IMR-90 (cell line): ENCODE measurements around the gene C8A. TPM values are rescaled to one million over a fixed set of nuclear protein-coding genes. Genes with fewer than 3 reads are reported as not detected.

Experiments
- ATAC-seq: fragments of 200-7000 bp; cut with Tn5 transposase; 2 replicates; pipeline ENCODE4 v1.9.1; 2020; ENCODE audit warnings: low read depth, mild to moderate bottlenecking, moderate library complexity
- BruUV-seq: library from RNA; stranded (reverse); fragments of 400-500 nt; replicated peaks from 2 replicates; lab custom pipeline; 2021; lab: Mats Ljungman, UMichigan
- CTCF ChIA-PET: fragments of 300-600 bp; formaldehyde crosslinking; extraction: SDS; loops from one replicate; lab custom pipeline; 2021; ENCODE audit warnings: antibody characterized with exemption; lab: Yijun Ruan, JAX
- POLR2A ChIA-PET: fragments of 300-600 bp; sonication (Branson Sonifier 250); formaldehyde crosslinking; loops from one replicate; lab custom pipeline; 2022; ENCODE audit warnings: antibody characterized with exemption; ENCODE audit not compliant: unreplicated experiment; lab: Charles Lee
- DNase-seq: peaks from one replicate; pipeline ENCODE4 v3.0.0; 2013
- H2AFZ ChIP-seq: replicated peaks from 2 replicates; pipeline ENCODE3; 2013; ENCODE audit warnings: low read length, mild to moderate bottlenecking; ENCODE audit not compliant: poor library complexity
- H2AK5ac ChIP-seq: 2 replicates; pipeline ENCODE4 v1.6.1; 2013; ENCODE audit warnings: low read depth, low read length, inconsistent platforms
- H2AK9ac ChIP-seq: replicated peaks from 2 replicates; pipeline ENCODE3; 2013; ENCODE audit warnings: mild to moderate bottlenecking, low read depth, low read length, moderate library complexity; ENCODE audit not compliant: poor library complexity
- H2BK120ac ChIP-seq: 2 replicates; pipeline ENCODE4 v1.6.1; 2013; ENCODE audit warnings: low read depth, low read length, inconsistent platforms
- H2BK15ac ChIP-seq: 3 replicates; pipeline ENCODE4 v1.6.1; 2013; ENCODE audit warnings: low read depth, low read length, inconsistent platforms
- H2BK20ac ChIP-seq: 2 replicates; pipeline ENCODE4 v1.6.1; 2013; ENCODE audit warnings: low read depth, mild to moderate bottlenecking, inconsistent platforms, low read length, moderate library complexity
- H2BK5ac ChIP-seq: 2 replicates; pipeline ENCODE4 v1.6.1; 2013; ENCODE audit warnings: mild to moderate bottlenecking, low read depth, low read length, inconsistent platforms; ENCODE audit not compliant: poor library complexity, severe bottlenecking
- H3K14ac ChIP-seq: replicated peaks from 2 replicates; pipeline ENCODE4 v1.6.1; 2013; ENCODE audit warnings: low read depth, low read length, inconsistent platforms
- H3K18ac ChIP-seq: 2 replicates; pipeline ENCODE4 v1.6.1; 2013; ENCODE audit warnings: low read depth, low read length, control low read depth
- H3K23ac ChIP-seq: 2 replicates; pipeline ENCODE4 v1.6.1; 2013; ENCODE audit warnings: low read depth, low read length, inconsistent platforms
- H3K27ac ChIP-seq: 2 replicates; pipeline ENCODE4 v1.5.1; 2013; ENCODE audit warnings: mild to moderate bottlenecking, control low read depth, low read length; ENCODE audit not compliant: insufficient read depth
- H3K27me3 ChIP-seq: 2 replicates; pipeline ENCODE4 v1.6.1; 2013; ENCODE audit warnings: low read length; ENCODE audit not compliant: control insufficient read depth, insufficient read depth
- H3K36me3 ChIP-seq: 2 replicates; pipeline ENCODE4 v1.6.1; 2013; ENCODE audit warnings: low read length, mixed read lengths; ENCODE audit not compliant: control insufficient read depth, insufficient read depth
- H3K4ac ChIP-seq: 2 replicates; pipeline ENCODE4 v1.6.1; 2013; ENCODE audit warnings: low read depth, low read length, inconsistent platforms
- H3K4me1 ChIP-seq: 2 replicates; pipeline ENCODE4 v1.6.1; 2013; ENCODE audit warnings: low read length, mixed read lengths; ENCODE audit not compliant: control insufficient read depth, insufficient read depth
- H3K4me2 ChIP-seq: 2 replicates; pipeline ENCODE4 v1.6.1; 2013; ENCODE audit warnings: low read depth, mild to moderate bottlenecking, control low read depth, low read length, moderate library complexity
- H3K4me3 ChIP-seq: 2 replicates; pipeline ENCODE4 v1.5.1; 2013; ENCODE audit warnings: low read depth, mild to moderate bottlenecking, control low read depth, low read length, moderate library complexity; ENCODE audit not compliant: insufficient read depth
- H3K56ac ChIP-seq: 2 replicates; pipeline ENCODE4 v1.6.1; 2013; ENCODE audit warnings: low read length, inconsistent platforms; ENCODE audit not compliant: insufficient read depth; ENCODE audit errors: extremely low read depth
- H3K79me1 ChIP-seq, 2 experiments: 2 replicates each; pipeline ENCODE4 v1.6.1; 2013; ENCODE audit warnings: low read length in 2 of 2, inconsistent platforms in 1 of 2, low read depth in 1 of 2
- H3K9ac ChIP-seq: 2 replicates; pipeline ENCODE4 v1.6.1; 2013; ENCODE audit warnings: low read depth, low read length, control low read depth
- H3K9me1 ChIP-seq: 2 replicates; pipeline ENCODE4 v1.6.1; 2013; ENCODE audit warnings: low read length, inconsistent platforms; ENCODE audit not compliant: insufficient read depth
- H3K9me3 ChIP-seq: 2 replicates; pipeline ENCODE4 v1.6.1; 2013; ENCODE audit warnings: low read length; ENCODE audit not compliant: control insufficient read depth, insufficient read depth
- H4K20me1 ChIP-seq: 2 replicates; pipeline ENCODE4 v1.6.1; 2013; ENCODE audit warnings: low read length, inconsistent platforms; ENCODE audit not compliant: insufficient read depth
- H4K5ac ChIP-seq: 2 replicates; pipeline ENCODE4 v1.6.1; 2013; ENCODE audit warnings: mild to moderate bottlenecking, low read depth, low read length, control low read depth
- H4K8ac ChIP-seq, 2 experiments: 2 replicates each; pipeline ENCODE4 v1.6.1; 2013; ENCODE audit warnings: low read depth in 2 of 2, low read length in 2 of 2, control low read depth in 1 of 2, inconsistent platforms in 1 of 2
- H4K91ac ChIP-seq: 2 replicates; pipeline ENCODE4 v1.6.1; 2013; ENCODE audit warnings: low read depth, low read length, inconsistent platforms; ENCODE audit not compliant: insufficient read depth
- BHLHE40 ChIP-seq: fragments of 150-350 bp; IDR thresholded peaks from 2 replicates; pipeline ENCODE4 v1.6.1; 2016; ENCODE audit warnings: mild to moderate bottlenecking, low read depth, low read length
- CEBPB ChIP-seq: IDR thresholded peaks from 2 replicates; pipeline ENCODE4 v1.6.1; 2012; ENCODE audit warnings: low read depth, low read length, improper control_type of control experiment
- CHD1 ChIP-seq: IDR thresholded peaks from 2 replicates; pipeline ENCODE4 v1.6.1; 2012; ENCODE audit warnings: low read depth, low read length, improper control_type of control experiment
- CTCF ChIP-seq: conservative IDR thresholded peaks from 2 replicates; pipeline ENCODE4 v1.5.1; 2012; ENCODE audit warnings: mild to moderate bottlenecking, low read depth, low read length, improper control_type of control experiment
- ELK1 ChIP-seq: fragments of 150-350 bp; IDR thresholded peaks from 2 replicates; pipeline ENCODE4 v1.6.1; 2016; ENCODE audit warnings: low read depth, mild to moderate bottlenecking, low read length, moderate library complexity, borderline replicate concordance
- FOS ChIP-seq: fragments of 150-350 bp; IDR thresholded peaks from 2 replicates; pipeline ENCODE4 v1.6.1; 2016; ENCODE audit warnings: low read depth, low read length
- MAFK ChIP-seq: IDR thresholded peaks from 2 replicates; pipeline ENCODE4 v1.6.1; 2012; ENCODE audit warnings: low read depth, low read length, improper control_type of control experiment
- MAZ ChIP-seq: IDR thresholded peaks from 2 replicates; pipeline ENCODE4 v1.6.1; 2012; ENCODE audit warnings: low read depth, mild to moderate bottlenecking, low read length, improper control_type of control experiment, moderate library complexity, borderline replicate concordance
- MXI1 ChIP-seq: IDR thresholded peaks from 2 replicates; pipeline ENCODE4 v1.6.1; 2012; ENCODE audit warnings: low read depth, mild to moderate bottlenecking, low read length, moderate library complexity, borderline replicate concordance
- NFE2L2 ChIP-seq: fragments of 150-350 bp; IDR thresholded peaks from 2 replicates; pipeline ENCODE4 v1.6.1; 2016; ENCODE audit warnings: low read depth, mild to moderate bottlenecking, low read length
- POLR2A ChIP-seq: IDR thresholded peaks from 2 replicates; pipeline ENCODE4 v1.6.1; 2012; ENCODE audit warnings: mild to moderate bottlenecking, low read depth, low read length
- RAD21 ChIP-seq: IDR thresholded peaks from 2 replicates; pipeline ENCODE4 v1.6.1; 2012; ENCODE audit warnings: low read length, improper control_type of control experiment
- RCOR1 ChIP-seq: IDR thresholded peaks from 2 replicates; pipeline ENCODE4 v1.6.1; 2012; ENCODE audit warnings: mild to moderate bottlenecking, low read length, improper control_type of control experiment; ENCODE audit not compliant: insufficient replicate concordance
- SMC3 ChIP-seq: fragments of 150-350 bp; IDR thresholded peaks from 2 replicates; pipeline ENCODE4 v1.6.1; 2016; ENCODE audit warnings: low read depth, mild to moderate bottlenecking, antibody characterized with exemption, low read length, moderate library complexity
- USF2 ChIP-seq: fragments of 150-350 bp; IDR thresholded peaks from 2 replicates; pipeline ENCODE4 v1.6.1; 2017; ENCODE audit warnings: mild to moderate bottlenecking, antibody characterized with exemption, low read length, low read depth
- WGBS, 2 experiments: methylation state at CpG; one replicate each; pipeline versions ENCODE4 v1.1.5 to v1.1.7; 2013; ENCODE audit warnings: missing lambda C conversion rate in 2 of 2; ENCODE audit not compliant: insufficient read length in 1 of 2; ENCODE audit errors: extremely low coverage in 2 of 2; 5-methylcytosine and 5-hydroxymethylcytosine counted together
- dilution Hi-C: fragments of 300-500 bp; cut with HindIII; formaldehyde crosslinking; loops from one replicate; pipeline ENCODE4 v1.14.3; 2018; ENCODE audit warnings: low sequenced_read_pairs; ENCODE audit not compliant: unreplicated experiment
- in situ Hi-C: fragments of 300-500 bp; cut with MboI; formaldehyde crosslinking; loops from 3 replicates; pipeline ENCODE4 v1.14.3; 2019; ENCODE audit warnings: low sequenced_read_pairs, inconsistent platforms, mixed read lengths
- intact Hi-C: fragments of 100-400 bp; cut with micrococcal nuclease; formaldehyde crosslinking; loops from 2 replicates; pipeline ENCODE4 v1.10.0; 2022
- polyA plus RNA-seq, 3 experiments: library from polyadenylated mRNA; depleted of rRNA; stranded (reverse); fragments of >200 nt; gene quantifications; 2 replicates each; pipeline ENCODE4 v1.2.3, GENCODE V29; 2012; ENCODE audit warnings: low replicate concordance in 1 of 3
- total RNA-seq: library from RNA; depleted of rRNA; stranded (reverse); fragments of >200 nt; gene quantifications from 2 replicates; pipeline ENCODE4 v1.2.3, GENCODE V29; 2012

The C8A gene
- total and polyA plus RNA-seq, 2 of the 4 experiments (the other 2 are of a cell fraction), result not detected

GRCh38 chr1:56904663-56905397 lies 50.2 kb downstream of the C8A start:
- WGBS, 2 experiments, result 0% methylated on average over 1 of the region's 2 CpGs; no CpG with 5 or more reads in 1 of the 2 experiments
- no peak overlapping the region for H3K9ac ChIP-seq
- H2BK15ac ChIP-seq, result no peak overlapping the region
- no peak overlapping the region for H3K27ac ChIP-seq
- H3K9me1 ChIP-seq, result no peaks in the 10 kb centered on the region
- BruUV-seq, result no TSS peak
- no peak overlapping the region for H2BK5ac ChIP-seq
- H3K18ac ChIP-seq, result no peak overlapping the region
- no peak overlapping the region; the same call in 1 of the 2 replicates for H3K4me2 ChIP-seq
- H3K4ac ChIP-seq, result no peak overlapping the region
- dilution Hi-C loops (no loop called here), intact Hi-C loops (no loop called here), in situ Hi-C loops (no loop called here)
- no peak overlapping the region for H2AK5ac ChIP-seq
- POLR2A ChIA-PET, result no interaction called here
- no peaks in the 10 kb centered on the region for H3K36me3 ChIP-seq
- H2BK120ac ChIP-seq, result no peak overlapping the region
- H3K27me3 ChIP-seq, result no peaks in the 10 kb centered on the region; the same call in 1 of the 2 replicates
- H3K4me3 ChIP-seq, result no peak overlapping the region
- H3K23ac ChIP-seq, result no peak overlapping the region
- no peak overlapping the region for H3K14ac ChIP-seq
- no peaks in the 10 kb centered on the region for H3K9me3 ChIP-seq
- H2AFZ ChIP-seq, result no peak overlapping the region
- H4K91ac ChIP-seq, result no peak overlapping the region
- H3K79me1 ChIP-seq, result no peaks in the 10 kb centered on the region
- DNase-seq (no peak), ATAC-seq (peak; percentile 43; the same call in 1 of the 2 replicates)
- no peak overlapping the region for H2BK20ac ChIP-seq
- CTCF ChIA-PET, result interaction anchor here (0.6 kb wide), 1 partner anchor 211 kb away, joined by 4 read pairs; no protein-coding TSS in a partner anchor
- no peak overlapping the region for H4K5ac ChIP-seq
- no peak overlapping the region for H4K8ac ChIP-seq
- H2AK9ac ChIP-seq, result no peak overlapping the region
- peaks cover 13% of the 10 kb centered on the region for H3K4me1 ChIP-seq
- H4K20me1 ChIP-seq, result no peaks in the 10 kb centered on the region
- H3K56ac ChIP-seq, result no peak overlapping the region
- no peak for TF ChIP-seq CHD1
- TF ChIP-seq BHLHE40, result no peak
- TF ChIP-seq MAZ, result no peak
- TF ChIP-seq CEBPB, result no peak
- no peak for TF ChIP-seq SMC3
- no peak for TF ChIP-seq CTCF
- TF ChIP-seq ELK1, result no peak
- TF ChIP-seq POLR2A, result no peak
- no peak for TF ChIP-seq RCOR1
- TF ChIP-seq RAD21, result no peak
- no peak; the same call in 1 of the 2 replicates for TF ChIP-seq USF2
- TF ChIP-seq FOS, result no peak
- no peak for TF ChIP-seq MXI1
- no peak for TF ChIP-seq NFE2L2
- no peak for TF ChIP-seq MAFK
